Colon (tissue), 2 donors: Measurements from ENCODE around the gene FZR1.
"Not testable (repeated sequence)": the region's sequence is repeated elsewhere in the genome, so short reads cannot be mapped to it uniquely, and the experiment has no call there.

Experiments used
- FAIRE-seq: peaks from 2 replicates; lab custom pipeline; 2012; peaks lifted over from hg19 to GRCh38; lab: Jason Lieb, UNC
- donor health status: control.
- donor health status: control.

Gene FZR1

GRCh38 chr19:3514930-3515329, 8.8 kb downstream of the FZR1 start:
- FAIRE-seq, result no peak

GRCh38 chr19:3515891-3516422, 9.8 kb downstream of the FZR1 start:
- no peak for FAIRE-seq

- FAIRE-seq, result no peak
Measured at GRCh38 chr19:3516675-3517207, 10.6 kb downstream of the FZR1 start.

- FAIRE-seq, result no peak
Measured at GRCh38 chr19:3517638-3518037, 11.5 kb downstream of the FZR1 start.

GRCh38 chr19:3518255-3518654, 12.1 kb downstream of the FZR1 start:
- no peak for FAIRE-seq

GRCh38 chr19:3518659-3519058, 12.5 kb downstream of the FZR1 start:
- FAIRE-seq, result no peak

GRCh38 chr19:3519126-3519525, 13.0 kb downstream of the FZR1 start:
- FAIRE-seq, result no peak

- no peak for FAIRE-seq
Measured at GRCh38 chr19:3520166-3521103, 14.3 kb downstream of the FZR1 start.

- no peak for FAIRE-seq
Measured at GRCh38 chr19:3521104-3521445, 15.0 kb downstream of the FZR1 start.

GRCh38 chr19:3522421-3523360, 16.6 kb downstream of the FZR1 start:
- no peak for FAIRE-seq

- no peak for FAIRE-seq
Measured at GRCh38 chr19:3523361-3524077, 17.4 kb downstream of the FZR1 start.

- FAIRE-seq, result no peak
Measured at GRCh38 chr19:3524078-3524842, 18.1 kb downstream of the FZR1 start.

- FAIRE-seq, result no peak
Measured at GRCh38 chr19:3524904-3525451, 18.9 kb downstream of the FZR1 start.

GRCh38 chr19:3526507-3527237, 20.6 kb downstream of the FZR1 start:
- FAIRE-seq, result no peak

GRCh38 chr19:3527238-3527910, 21.3 kb downstream of the FZR1 start:
- FAIRE-seq, result no peak

- FAIRE-seq, result no peak
Measured at GRCh38 chr19:3528080-3528479, 22.0 kb downstream of the FZR1 start.

- FAIRE-seq, result no peak
Measured at GRCh38 chr19:3528539-3529211, 22.6 kb downstream of the FZR1 start.

- not testable (repeated sequence) for FAIRE-seq
Measured at GRCh38 chr19:3529299-3529698, 23.2 kb downstream of the FZR1 start.

GRCh38 chr19:3530389-3530788, 24.3 kb downstream of the FZR1 start:
- no peak for FAIRE-seq
